ENCODE results near the gene SLC25A5. TPM values are rescaled to one million over a fixed set of nuclear protein-coding genes. Genes with fewer than 3 reads are reported as not detected.

Gene SLC25A5
- total and polyA plus RNA-seq, 10 donors = 146 to 256 (median 232) TPM

DNA sequence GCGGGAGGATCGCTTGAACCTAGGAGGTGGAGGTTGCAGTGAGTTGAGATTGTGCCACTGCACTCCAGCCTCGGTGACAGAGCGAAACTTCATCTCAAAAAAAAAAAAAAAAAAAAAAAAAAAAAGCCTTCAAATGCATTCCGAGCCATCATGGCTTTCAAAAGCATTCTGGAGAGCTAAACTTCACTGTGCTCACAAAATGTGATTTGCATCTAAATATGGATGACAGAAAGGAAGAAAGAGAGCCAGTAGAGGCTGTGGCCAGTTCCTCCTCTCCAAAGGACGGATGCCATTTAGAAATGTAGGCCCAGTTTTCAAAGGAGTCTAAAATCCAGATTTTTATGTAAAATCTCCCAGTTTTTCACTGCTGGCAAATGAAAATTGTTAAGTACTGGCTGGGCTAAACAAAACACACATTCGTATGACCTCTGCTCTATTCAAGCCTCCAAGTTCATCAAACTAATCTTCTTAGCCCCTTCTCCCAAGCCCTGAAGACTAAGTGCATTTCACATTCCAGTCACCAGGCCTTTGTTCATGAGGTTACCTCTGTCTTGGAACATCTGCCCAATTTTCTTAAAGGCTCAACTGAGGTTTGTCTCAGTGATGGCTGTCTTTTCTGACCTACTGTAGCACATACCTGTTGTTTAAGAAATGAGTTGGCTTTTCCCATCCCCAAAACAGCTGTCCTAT is 47.1 kb upstream of the SLC25A5 start:
- TF ChIP-seq POLR2AphosphoS5 (IDR thresholded peaks at IDR 0.05) (no peak), POLR2A (IDR thresholded peaks at IDR 0.05) (no peak)
- TF ChIP-seq, protein P1, sequence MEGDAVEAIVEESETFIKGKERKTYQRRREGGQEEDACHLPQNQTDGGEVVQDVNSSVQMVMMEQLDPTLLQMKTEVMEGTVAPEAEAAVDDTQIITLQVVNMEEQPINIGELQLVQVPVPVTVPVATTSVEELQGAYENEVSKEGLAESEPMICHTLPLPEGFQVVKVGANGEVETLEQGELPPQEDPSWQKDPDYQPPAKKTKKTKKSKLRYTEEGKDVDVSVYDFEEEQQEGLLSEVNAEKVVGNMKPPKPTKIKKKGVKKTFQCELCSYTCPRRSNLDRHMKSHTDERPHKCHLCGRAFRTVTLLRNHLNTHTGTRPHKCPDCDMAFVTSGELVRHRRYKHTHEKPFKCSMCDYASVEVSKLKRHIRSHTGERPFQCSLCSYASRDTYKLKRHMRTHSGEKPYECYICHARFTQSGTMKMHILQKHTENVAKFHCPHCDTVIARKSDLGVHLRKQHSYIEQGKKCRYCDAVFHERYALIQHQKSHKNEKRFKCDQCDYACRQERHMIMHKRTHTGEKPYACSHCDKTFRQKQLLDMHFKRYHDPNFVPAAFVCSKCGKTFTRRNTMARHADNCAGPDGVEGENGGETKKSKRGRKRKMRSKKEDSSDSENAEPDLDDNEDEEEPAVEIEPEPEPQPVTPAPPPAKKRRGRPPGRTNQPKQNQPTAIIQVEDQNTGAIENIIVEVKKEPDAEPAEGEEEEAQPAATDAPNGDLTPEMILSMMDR (IDR thresholded peaks at IDR 0.05 in 8 of 11, conservative IDR thresholded peaks at IDR 0.05 in 3 of 11) = no peak
- 83 to 93% (median 92%) methylated on average over 7 of the region's 7 CpGs for WGBS, 5 donors

DNA sequence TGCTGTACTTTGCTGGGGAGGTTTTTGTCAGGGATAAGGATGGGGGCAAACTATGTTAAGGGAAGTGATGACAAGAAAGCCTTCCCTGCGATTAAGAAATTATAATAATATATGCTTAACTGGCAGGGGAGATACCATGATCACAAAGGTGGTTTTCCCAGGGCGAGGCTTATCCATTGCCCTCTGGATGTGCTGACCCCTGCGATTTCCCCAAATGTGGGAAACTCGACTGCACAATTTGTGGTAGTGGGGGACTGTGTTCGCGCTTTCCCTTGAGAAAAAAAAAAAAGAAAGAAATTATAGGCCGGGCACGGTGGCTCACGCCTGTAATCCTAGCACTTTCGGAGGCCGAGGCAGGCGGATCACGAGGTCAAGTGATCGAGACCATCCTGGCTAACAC is 44.6 kb upstream of the SLC25A5 start:
- H3K4me1 ChIP-seq = peaks cover 0 to 20% (median 11%) of the 10 kb centered on the region in 6 donors
- H3K9me3 ChIP-seq = no peaks in the 10 kb centered on the region
- no peaks in the 10 kb centered on the region for H3K27me3 ChIP-seq (replicated peaks in 1 of 7)
- H3K4me3 ChIP-seq = no peak overlapping the region
- 92 to 97% (median 93%) methylated on average over 13 to 14 of the region's 14 CpGs for WGBS, 5 donors
- H3K27ac ChIP-seq = no peak overlapping the region
- DNase-seq = no peak
- TF ChIP-seq POLR2AphosphoS5 (IDR thresholded peaks at IDR 0.05) (no peak), POLR2A (IDR thresholded peaks at IDR 0.05) (no peak)
- TF ChIP-seq, protein P1 (IDR thresholded peaks at IDR 0.05 in 8 of 11, conservative IDR thresholded peaks at IDR 0.05 in 3 of 11) = no peak
- H3K36me3 ChIP-seq = peaks cover 0 to 5% (median 0%) of the 10 kb centered on the region in 6 donors
- intact Hi-C loops (cut with DNase I; ENCODE audit: low total_unique reads) = no loop called here

More for the DNA sequence above, 47.1 kb upstream of the SLC25A5 start:
- intact Hi-C loops (cut with DNase I; ENCODE audit: low total_unique reads) = no loop called here
- peaks cover 0 to 6% (median 2%) of the 10 kb centered on the region in 6 donors for H3K4me1 ChIP-seq
- no peaks in the 10 kb centered on the region for H3K9me3 ChIP-seq
- H3K36me3 ChIP-seq = peaks cover 0 to 5% (median 0%) of the 10 kb centered on the region in 6 donors
- H3K4me3 ChIP-seq = no peak overlapping the region
- DNase-seq = no peak
- no peaks in the 10 kb centered on the region for H3K27me3 ChIP-seq (replicated peaks in 1 of 7)
- H3K27ac ChIP-seq = no peak overlapping the region

DNA sequence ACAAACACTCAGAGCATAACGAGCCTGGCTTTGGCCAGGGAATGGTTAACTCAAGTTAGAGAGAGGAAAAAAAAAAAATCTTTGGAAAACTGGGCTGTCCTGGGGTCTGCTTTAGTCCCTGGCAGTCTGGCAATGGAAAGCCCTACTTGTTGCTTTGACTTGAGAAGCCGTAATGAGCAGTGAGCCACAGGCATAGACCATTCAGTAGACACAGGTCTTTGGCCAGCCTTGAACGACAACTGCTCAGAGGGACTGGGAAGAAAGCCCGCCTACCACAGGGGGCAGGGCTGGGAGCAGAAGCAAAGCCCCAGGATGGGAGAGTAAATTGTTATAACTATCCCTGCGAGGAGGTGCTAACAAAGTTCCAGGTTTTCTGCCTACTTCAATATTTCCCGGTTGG is 43.2 kb upstream of the SLC25A5 start:
- H3K4me1 ChIP-seq = peaks cover 0 to 20% (median 11%) of the 10 kb centered on the region in 6 donors
- WGBS, 5 donors = 57 to 97% (median 92%) methylated on average over 5 to 6 of the region's 6 CpGs
- intact Hi-C loops (cut with DNase I; ENCODE audit: low total_unique reads) = no loop called here
- no peak for DNase-seq
- H3K9me3 ChIP-seq = no peaks in the 10 kb centered on the region
- H3K27ac ChIP-seq = no peak overlapping the region
- no peak overlapping the region for H3K4me3 ChIP-seq
- peaks cover 0 to 5% (median 0%) of the 10 kb centered on the region in 6 donors for H3K36me3 ChIP-seq
- TF ChIP-seq POLR2AphosphoS5 (IDR thresholded peaks at IDR 0.05) = no peak
- TF ChIP-seq, protein P1 (IDR thresholded peaks at IDR 0.05 in 8 of 11, conservative IDR thresholded peaks at IDR 0.05 in 3 of 11) = no peak
- TF ChIP-seq POLR2A (IDR thresholded peaks at IDR 0.05) = no peak
- H3K27me3 ChIP-seq (replicated peaks in 1 of 7) = no peaks in the 10 kb centered on the region

DNA sequence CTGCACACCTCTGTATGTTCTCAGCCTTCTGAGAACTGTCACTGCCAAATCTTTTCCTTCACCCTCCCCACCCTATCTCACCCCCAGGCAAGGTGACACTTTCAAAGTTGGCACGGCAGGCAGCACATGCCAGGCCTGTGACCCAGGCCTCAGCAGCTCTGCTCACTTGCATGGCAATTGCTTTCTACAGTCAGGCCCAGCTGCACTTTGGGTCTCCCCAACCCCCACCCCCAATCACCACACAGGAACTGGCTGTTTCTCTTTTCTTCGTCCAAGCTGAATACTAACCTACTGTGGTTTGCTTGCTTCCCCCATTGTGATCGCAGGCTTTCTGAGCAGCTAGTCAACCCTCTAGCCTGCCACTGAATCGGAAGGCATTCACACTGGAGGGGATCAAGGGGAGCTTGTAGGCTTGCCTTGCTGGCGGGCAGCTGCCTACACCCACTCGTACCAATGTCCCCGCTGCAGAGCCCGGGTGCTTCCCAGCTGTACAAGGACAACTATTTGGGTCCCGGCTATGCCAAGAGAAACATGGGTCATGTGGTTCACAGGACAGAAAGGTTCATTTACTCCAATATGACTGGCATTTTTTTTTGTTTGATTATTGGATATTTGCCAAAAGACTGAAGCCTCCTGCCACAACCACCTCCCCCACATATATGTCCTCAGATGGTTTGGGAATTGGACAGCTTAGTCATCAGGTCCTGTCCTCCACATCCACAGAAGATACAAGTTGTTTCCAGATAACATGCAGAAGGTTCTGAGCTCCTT is 41.0 kb upstream of the SLC25A5 start:
- Histone ChIP-seq H3K4me3 (no peak overlapping the region), H3K27ac (peak overlapping the region in 6 of 8 donors; percentile 42 to 79 (median 61)), H3K36me3 (peaks cover 0 to 9% (median 0%) of the 10 kb centered on the region in 6 donors), H3K4me1 (peaks cover 0 to 20% (median 11%) of the 10 kb centered on the region in 6 donors), H3K27me3 (replicated peaks in 1 of 7) (no peaks in the 10 kb centered on the region), H3K9me3 (no peaks in the 10 kb centered on the region)
- intact Hi-C loops (cut with DNase I; ENCODE audit: low total_unique reads) = no loop called here
- TF ChIP-seq, protein P1 (IDR thresholded peaks at IDR 0.05 in 8 of 11, conservative IDR thresholded peaks at IDR 0.05 in 3 of 11) = no peak
- TF ChIP-seq POLR2AphosphoS5 (IDR thresholded peaks at IDR 0.05) (peak in 2 of 3 donors; percentile 35 to 38), POLR2A (IDR thresholded peaks at IDR 0.05) (no peak)
- DNase-seq = peak; percentile 76
- 22 to 63% (median 33%) methylated on average over 4 to 9 of the region's 9 CpGs for WGBS, 5 donors
